ENCODE results near the gene PPFIA3. TPM values are rescaled to one million over a fixed set of nuclear protein-coding genes. Genes with fewer than 3 reads are reported as not detected.

The PPFIA3 gene
- total and polyA plus RNA-seq, 9 donors: 5.5 to 11.1 (median 8.2) TPM

DNA sequence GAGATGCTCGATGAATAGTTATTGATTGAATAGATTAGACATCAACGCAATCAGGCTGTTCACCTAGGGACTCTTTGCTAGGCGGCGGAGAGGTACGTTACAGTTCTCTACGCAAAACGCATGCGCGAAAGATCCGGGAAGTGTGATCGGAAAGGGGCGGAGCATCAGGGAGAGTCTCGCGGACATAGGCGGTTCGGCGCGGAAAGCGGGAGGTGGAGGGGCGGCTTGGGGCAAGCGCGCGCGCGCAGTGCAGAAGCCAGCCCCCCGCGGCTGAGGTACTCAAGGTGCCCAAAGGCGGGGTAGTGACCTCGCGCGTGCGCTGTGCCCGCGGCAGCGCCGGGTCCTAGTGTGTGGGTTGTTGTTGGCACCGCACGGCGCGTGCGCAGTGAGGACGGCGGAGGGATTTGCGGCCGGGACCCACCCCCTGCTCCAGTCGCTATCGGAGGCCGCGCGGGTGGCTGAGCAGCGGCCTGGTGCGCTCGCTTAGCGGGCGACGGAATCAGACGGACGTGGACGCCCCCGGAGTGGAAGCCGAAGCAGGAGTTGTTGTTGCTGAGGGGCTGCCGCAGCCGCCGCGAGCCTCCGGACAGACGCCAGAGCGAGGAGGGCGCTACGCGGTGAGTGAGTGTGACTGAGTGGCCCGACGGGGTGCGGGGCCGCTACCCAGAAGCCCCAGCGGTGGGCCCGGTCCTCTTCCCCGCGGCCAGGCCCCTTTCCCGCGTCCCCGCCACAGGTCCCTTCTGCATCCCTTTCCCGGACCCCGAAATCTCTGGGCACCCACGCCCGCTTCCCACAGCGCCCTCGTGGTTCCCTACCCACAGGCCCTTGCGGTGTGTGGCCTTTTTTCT, 34.1 kb upstream of the PPFIA3 start, which contains the start of gene SNRNP70:
SNRNP70 (plus strand) TSS at position 432 of the 848 bp plus-strand sequence. CDS start 964 bp downstream, outside the sequence.
- peaks cover 21% of the 10 kb centered on the region for H3K4me1 ChIP-seq (ENCODE audit: control insufficient read depth, insufficient read depth, low read length)
- peak within 1 kb of the TSS; percentile 98 for H3K27ac ChIP-seq (ENCODE audit: low read length)
- DNase-seq: peak; percentile 100
- peaks cover 4% of the 10 kb centered on the region for H3K27me3 ChIP-seq (ENCODE audit: control insufficient read depth, insufficient read depth, low read length)
- peak within 1 kb of the TSS; percentile 100 for H3K4me3 ChIP-seq (ENCODE audit: low read length)
- WGBS (ENCODE audit: insufficient coverage): under 1% methylated on average over 89 of the region's 89 CpGs
- no peaks in the 10 kb centered on the region for H3K9me3 ChIP-seq (replicated peaks; ENCODE audit: control insufficient read depth, low read depth, low read length)
- peaks cover 26% of the 10 kb centered on the region for H3K36me3 ChIP-seq (ENCODE audit: control insufficient read depth, insufficient read depth, low read length)

GRCh38 chr19:49085868-49086232, 33.5 kb upstream of the PPFIA3 start:
- no peak for DNase-seq
- peaks cover 32% of the 10 kb centered on the region for H3K36me3 ChIP-seq (ENCODE audit: control insufficient read depth, insufficient read depth, low read length)
- 0% methylated on average over 14 of the region's 14 CpGs for WGBS (ENCODE audit: insufficient coverage)
- H3K27me3 ChIP-seq (ENCODE audit: control insufficient read depth, insufficient read depth, low read length): peaks cover 4% of the 10 kb centered on the region
- H3K4me1 ChIP-seq (ENCODE audit: control insufficient read depth, insufficient read depth, low read length): peaks cover 21% of the 10 kb centered on the region
- H3K9me3 ChIP-seq (replicated peaks; ENCODE audit: control insufficient read depth, low read depth, low read length): no peaks in the 10 kb centered on the region
- H3K4me3 ChIP-seq (ENCODE audit: low read length): peak overlapping the region; percentile 100
- H3K27ac ChIP-seq (ENCODE audit: low read length): peak overlapping the region; percentile 98

GRCh38 chr19:49086296-49086695, 33.0 kb upstream of the PPFIA3 start:
- Histone ChIP-seq H3K4me3 (ENCODE audit: low read length) (peak overlapping the region; percentile 100), H3K9me3 (replicated peaks; ENCODE audit: control insufficient read depth, low read depth, low read length) (no peaks in the 10 kb centered on the region), H3K36me3 (ENCODE audit: control insufficient read depth, insufficient read depth, low read length) (peaks cover 35% of the 10 kb centered on the region), H3K27me3 (ENCODE audit: control insufficient read depth, insufficient read depth, low read length) (peaks cover 4% of the 10 kb centered on the region), H3K4me1 (ENCODE audit: control insufficient read depth, insufficient read depth, low read length) (peaks cover 21% of the 10 kb centered on the region), H3K27ac (ENCODE audit: low read length) (peak overlapping the region; percentile 98)
- 63% methylated on average over 5 of the region's 11 CpGs for WGBS (ENCODE audit: insufficient coverage)
- no peak for DNase-seq

GRCh38 chr19:49091391-49092038, 27.8 kb upstream of the PPFIA3 start:
- Histone ChIP-seq H3K27ac (ENCODE audit: low read length) (no peak overlapping the region), H3K4me1 (ENCODE audit: control insufficient read depth, insufficient read depth, low read length) (peaks cover 25% of the 10 kb centered on the region), H3K9me3 (replicated peaks; ENCODE audit: control insufficient read depth, low read depth, low read length) (no peaks in the 10 kb centered on the region), H3K4me3 (ENCODE audit: low read length) (no peak overlapping the region), H3K36me3 (ENCODE audit: control insufficient read depth, insufficient read depth, low read length) (peaks cover 62% of the 10 kb centered on the region), H3K27me3 (ENCODE audit: control insufficient read depth, insufficient read depth, low read length) (no peaks in the 10 kb centered on the region)
- DNase-seq: no peak
- 96% methylated on average over 15 of the region's 17 CpGs for WGBS (ENCODE audit: insufficient coverage)

DNA sequence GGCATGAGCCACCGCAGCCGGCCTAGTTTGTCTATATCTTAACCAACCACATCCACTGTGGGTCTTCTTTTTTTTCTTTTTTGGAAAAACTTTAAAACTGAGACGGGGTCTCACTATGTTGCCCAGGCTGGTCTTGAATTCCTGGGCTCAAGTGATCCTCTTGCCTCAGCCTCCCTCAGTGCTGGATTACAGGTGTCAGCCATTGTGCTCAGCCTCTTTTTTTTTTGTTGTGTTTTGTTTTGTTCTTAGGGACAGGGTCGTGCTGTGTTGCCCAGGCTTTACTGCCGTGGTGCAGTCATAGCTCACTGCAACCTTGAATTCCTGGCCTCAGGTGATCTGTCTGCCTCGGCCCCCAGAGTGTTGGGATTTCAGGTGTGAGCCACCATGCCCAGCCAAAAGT, 26.7 kb upstream of the PPFIA3 start:
- 89% methylated on average over 4 of the region's 6 CpGs for WGBS (ENCODE audit: insufficient coverage)
- Histone ChIP-seq H3K27ac (ENCODE audit: low read length) (no peak overlapping the region), H3K4me1 (ENCODE audit: control insufficient read depth, insufficient read depth, low read length) (peaks cover 25% of the 10 kb centered on the region), H3K27me3 (ENCODE audit: control insufficient read depth, insufficient read depth, low read length) (no peaks in the 10 kb centered on the region), H3K36me3 (ENCODE audit: control insufficient read depth, insufficient read depth, low read length) (peaks cover 64% of the 10 kb centered on the region), H3K4me3 (ENCODE audit: low read length) (no peak overlapping the region), H3K9me3 (replicated peaks; ENCODE audit: control insufficient read depth, low read depth, low read length) (no peaks in the 10 kb centered on the region)
- DNase-seq: no peak

GRCh38 chr19:49094505-49095482, 24.6 kb upstream of the PPFIA3 start:
- Histone ChIP-seq H3K27ac (ENCODE audit: low read length) (peak overlapping the region; percentile 62), H3K27me3 (ENCODE audit: control insufficient read depth, insufficient read depth, low read length) (no peaks in the 10 kb centered on the region), H3K36me3 (ENCODE audit: control insufficient read depth, insufficient read depth, low read length) (peaks cover 73% of the 10 kb centered on the region), H3K9me3 (replicated peaks; ENCODE audit: control insufficient read depth, low read depth, low read length) (no peaks in the 10 kb centered on the region), H3K4me3 (ENCODE audit: low read length) (no peak overlapping the region), H3K4me1 (ENCODE audit: control insufficient read depth, insufficient read depth, low read length) (peaks cover 29% of the 10 kb centered on the region)
- 69% methylated on average over 11 of the region's 23 CpGs for WGBS (ENCODE audit: insufficient coverage)
- DNase-seq: peak; percentile 76

GRCh38 chr19:49097453-49098288, 21.7 kb upstream of the PPFIA3 start:
- Histone ChIP-seq H3K9me3 (replicated peaks; ENCODE audit: control insufficient read depth, low read depth, low read length) (no peaks in the 10 kb centered on the region), H3K4me1 (ENCODE audit: control insufficient read depth, insufficient read depth, low read length) (peaks cover 29% of the 10 kb centered on the region), H3K4me3 (ENCODE audit: low read length) (no peak overlapping the region), H3K27me3 (ENCODE audit: control insufficient read depth, insufficient read depth, low read length) (no peaks in the 10 kb centered on the region), H3K27ac (ENCODE audit: low read length) (peak overlapping the region; percentile 29), H3K36me3 (ENCODE audit: control insufficient read depth, insufficient read depth, low read length) (peaks cover 76% of the 10 kb centered on the region)
- peak; percentile 75 for DNase-seq
- WGBS (ENCODE audit: insufficient coverage): 30% methylated on average over 3 of the region's 8 CpGs

GRCh38 chr19:49098795-49099194, 20.5 kb upstream of the PPFIA3 start:
- H3K4me3 ChIP-seq (ENCODE audit: low read length): no peak overlapping the region

GRCh38 chr19:49101160-49101559, 18.2 kb upstream of the PPFIA3 start:
- H3K27me3 ChIP-seq (ENCODE audit: control insufficient read depth, insufficient read depth, low read length): no peaks in the 10 kb centered on the region
- DNase-seq: no peak
- H3K36me3 ChIP-seq (ENCODE audit: control insufficient read depth, insufficient read depth, low read length): peaks cover 95% of the 10 kb centered on the region
- H3K4me1 ChIP-seq (ENCODE audit: control insufficient read depth, insufficient read depth, low read length): peaks cover 33% of the 10 kb centered on the region
- H3K4me3 ChIP-seq (ENCODE audit: low read length): no peak overlapping the region
- WGBS (ENCODE audit: insufficient coverage): 77% methylated on average over 8 of the region's 12 CpGs
- H3K9me3 ChIP-seq (replicated peaks; ENCODE audit: control insufficient read depth, low read depth, low read length): no peaks in the 10 kb centered on the region
- no peak overlapping the region for H3K27ac ChIP-seq (ENCODE audit: low read length)

More at GRCh38 chr19:49098795-49099194, 20.5 kb upstream of the PPFIA3 start:
- 79% methylated on average over 4 of the region's 4 CpGs for WGBS (ENCODE audit: insufficient coverage)
- peaks cover 39% of the 10 kb centered on the region for H3K4me1 ChIP-seq (ENCODE audit: control insufficient read depth, insufficient read depth, low read length)
- peaks cover 77% of the 10 kb centered on the region for H3K36me3 ChIP-seq (ENCODE audit: control insufficient read depth, insufficient read depth, low read length)
- no peaks in the 10 kb centered on the region for H3K27me3 ChIP-seq (ENCODE audit: control insufficient read depth, insufficient read depth, low read length)
- H3K9me3 ChIP-seq (replicated peaks; ENCODE audit: control insufficient read depth, low read depth, low read length): no peaks in the 10 kb centered on the region
- no peak overlapping the region for H3K27ac ChIP-seq (ENCODE audit: low read length)
- no peak for DNase-seq

All from muscle of leg (tissue), 11 donors.